Mesothelial cell of epicardium (in vitro differentiated cells): ENCODE measurements around the gene NFKBIL1. TPM values are rescaled to one million over a fixed set of nuclear protein-coding genes. Genes with fewer than 3 reads are reported as not detected.
A peak's percentile ranks its signal among the peaks of the same experiment; 100 is the strongest.
"Not testable (repeated sequence)": the region's sequence is repeated elsewhere in the genome, so short reads cannot be mapped to it uniquely, and the experiment has no call there.

Experiments
- DNase-seq, 2 experiments: peaks; one replicate each; pipeline ENCODE4 v3.0.0; 2021; ENCODE audit warnings: low spot score in 2 of 2; ENCODE audit not compliant: unreplicated experiment in 2 of 2
- H3K27ac Mint-ChIP-seq: 2 replicates; pipeline ENCODE4 v1.8.0; 2021; ENCODE audit warnings: mixed read lengths
- H3K27me3 Mint-ChIP-seq: 2 replicates; pipeline ENCODE4 v1.8.0; 2021; ENCODE audit warnings: low read depth, mixed read lengths
- H3K36me3 Mint-ChIP-seq: 2 replicates; pipeline ENCODE4 v1.8.0; 2021; ENCODE audit warnings: mixed read lengths
- H3K4me1 Mint-ChIP-seq: 2 replicates; pipeline ENCODE4 v1.8.0; 2021; ENCODE audit warnings: mixed read lengths
- H3K4me3 Mint-ChIP-seq: 2 replicates; pipeline ENCODE4 v1.8.0; 2021; ENCODE audit warnings: mild to moderate bottlenecking, moderate library complexity, mixed read lengths
- H3K9me3 Mint-ChIP-seq: 2 replicates; pipeline ENCODE4 v1.8.0; 2021; ENCODE audit warnings: mixed read lengths
- CTCF ChIP-seq: fragments of 200-600 bp; sonication (generic); IDR thresholded peaks from one replicate; pipeline ENCODE4 v1.5.0; 2021; ENCODE audit warnings: antibody characterized with exemption; ENCODE audit not compliant: unreplicated experiment
- total RNA-seq: library from RNA; stranded (reverse); gene quantifications from 3 replicates; pipeline ENCODE4 v1.2.1, GENCODE V29; 2021

Gene NFKBIL1, protein sequence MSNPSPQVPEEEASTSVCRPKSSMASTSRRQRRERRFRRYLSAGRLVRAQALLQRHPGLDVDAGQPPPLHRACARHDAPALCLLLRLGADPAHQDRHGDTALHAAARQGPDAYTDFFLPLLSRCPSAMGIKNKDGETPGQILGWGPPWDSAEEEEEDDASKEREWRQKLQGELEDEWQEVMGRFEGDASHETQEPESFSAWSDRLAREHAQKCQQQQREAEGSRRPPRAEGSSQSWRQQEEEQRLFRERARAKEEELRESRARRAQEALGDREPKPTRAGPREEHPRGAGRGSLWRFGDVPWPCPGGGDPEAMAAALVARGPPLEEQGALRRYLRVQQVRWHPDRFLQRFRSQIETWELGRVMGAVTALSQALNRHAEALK
- 27.7 to 28.2 TPM (median 28.1 TPM) in 3 replicates for total RNA-seq

GRCh38 chr6:31546958-31547726, at the start of gene NFKBIL1:
NFKBIL1 (plus strand) TSS chr6:31547608; CDS start chr6:31547695, 87 bp downstream.
- H3K36me3 Mint-ChIP-seq, result peaks cover 12% of the 10 kb centered on the region

DNA sequence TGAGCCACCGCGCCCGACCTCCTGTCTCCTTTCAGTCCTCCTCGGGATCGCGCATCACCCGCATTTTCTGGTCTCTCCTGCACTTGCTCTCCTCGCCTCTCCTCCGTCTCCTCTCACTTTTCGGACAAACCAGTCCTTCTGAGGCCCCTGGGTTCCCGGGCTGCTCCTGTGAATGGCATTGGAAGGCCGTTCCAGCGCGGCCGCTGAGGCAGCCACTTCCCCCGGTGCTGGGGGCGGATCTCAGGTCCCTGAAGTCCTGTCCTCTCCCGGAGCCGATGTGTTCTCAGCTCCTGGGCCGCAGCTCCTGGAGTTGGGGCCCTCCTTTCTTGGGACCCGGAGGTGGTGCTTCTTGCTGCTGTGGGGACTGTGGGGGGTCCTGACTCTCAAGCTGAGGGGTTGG, 48.7 kb upstream of the NFKBIL1 start:
- Mint-ChIP-seq H3K4me3 (peak overlapping the region; percentile 67), H3K27me3 (peaks cover 96% of the 10 kb centered on the region), H3K36me3 (peaks cover 1% of the 10 kb centered on the region), H3K27ac (no peak overlapping the region), H3K4me1 (peaks cover 25% of the 10 kb centered on the region), H3K9me3 (peaks cover 7% of the 10 kb centered on the region)
- TF ChIP-seq CTCF, result no peak
- no peak for DNase-seq

More at GRCh38 chr6:31546958-31547726, at the start of gene NFKBIL1:
- Mint-ChIP-seq H3K9me3 (no peaks in the 10 kb centered on the region), H3K4me1 (peaks cover 37% of the 10 kb centered on the region), H3K4me3 (peak within 1 kb of the TSS; percentile 83), H3K27me3 (no peaks in the 10 kb centered on the region), H3K27ac (peak within 1 kb of the TSS; percentile 86)
- peak; percentile 77 to 84 for DNase-seq
- no peak for TF ChIP-seq CTCF

GRCh38 chr6:31499648-31500047, 47.8 kb upstream of the NFKBIL1 start:
- not testable (repeated sequence) for H3K36me3 Mint-ChIP-seq, DNase-seq, H3K27ac Mint-ChIP-seq, H3K9me3 Mint-ChIP-seq
- H3K27me3 Mint-ChIP-seq, result peaks cover 92% of the 10 kb centered on the region
- H3K4me1 Mint-ChIP-seq, result peaks cover 20% of the 10 kb centered on the region
- peak overlapping the region; percentile 67 for H3K4me3 Mint-ChIP-seq

DNA sequence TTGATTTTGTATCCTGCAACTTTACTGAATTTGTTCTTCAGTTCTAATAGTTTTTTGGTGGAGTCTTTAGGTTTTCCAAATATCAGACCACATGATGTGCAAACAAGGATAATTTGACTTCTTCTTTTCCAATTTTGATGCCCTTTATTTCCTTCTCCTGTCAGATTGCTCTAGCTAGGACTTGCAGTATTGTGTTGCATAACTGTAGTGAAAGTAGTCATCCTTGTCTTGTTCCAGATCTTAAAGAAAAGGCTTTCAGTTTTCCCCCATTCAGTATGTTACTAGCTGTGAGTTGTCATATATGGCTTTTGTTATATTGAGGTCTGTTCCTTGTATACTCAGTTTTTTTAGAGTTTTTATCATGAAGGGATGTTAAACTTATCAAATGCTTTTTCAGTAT, 44.8 kb upstream of the NFKBIL1 start:
- H3K4me3 Mint-ChIP-seq, result no peak overlapping the region
- peaks cover 80% of the 10 kb centered on the region for H3K27me3 Mint-ChIP-seq
- H3K9me3 Mint-ChIP-seq, result peaks cover 7% of the 10 kb centered on the region

GRCh38 chr6:31509036-31509435, 38.4 kb upstream of the NFKBIL1 start:
- H3K27ac Mint-ChIP-seq, H3K9me3 Mint-ChIP-seq, H3K4me1 Mint-ChIP-seq, H3K36me3 Mint-ChIP-seq, DNase-seq, H3K4me3 Mint-ChIP-seq: not testable (repeated sequence)
- peaks cover 39% of the 10 kb centered on the region for H3K27me3 Mint-ChIP-seq

More for the DNA sequence above, 44.8 kb upstream of the NFKBIL1 start:
- H3K4me1 Mint-ChIP-seq, result peaks cover 12% of the 10 kb centered on the region
- H3K36me3 Mint-ChIP-seq, result peaks cover 1% of the 10 kb centered on the region
- no peak overlapping the region for H3K27ac Mint-ChIP-seq
- no peak for TF ChIP-seq CTCF
- DNase-seq, result no peak

- Mint-ChIP-seq H3K4me1 (no peaks in the 10 kb centered on the region), H3K4me3 (no peak overlapping the region), H3K9me3 (no peaks in the 10 kb centered on the region), H3K27me3 (peaks cover 41% of the 10 kb centered on the region), H3K36me3 (no peaks in the 10 kb centered on the region), H3K27ac (no peak overlapping the region)
- DNase-seq, result no peak
- TF ChIP-seq CTCF, result no peak
Measured at GRCh38 chr6:31510007-31510406, 37.4 kb upstream of the NFKBIL1 start.
